Endothelial cell of umbilical vein (primary cell): Measurements from ENCODE around the gene ELANE. TPM values are rescaled to one million over a fixed set of nuclear protein-coding genes. Genes with fewer than 3 reads are reported as not detected.

Source experiments
- BruUV-seq: library from RNA; stranded (reverse); fragments of 400-500 nt; replicated peaks from 2 replicates; lab custom pipeline; 2021; lab: Mats Ljungman, UMichigan
- CTCF ChIA-PET: fragments of 300-600, 350-600 bp; sonication (Branson Sonifier 250); formaldehyde crosslinking; loops from one replicate; lab custom pipeline; 2021; ENCODE audit warnings: antibody characterized with exemption, inconsistent platforms; lab: Charles Lee
- POLR2A ChIA-PET: fragments of 300-600, 350-600 bp; sonication (Branson Sonifier 250); formaldehyde crosslinking; loops from one replicate; lab custom pipeline; 2021; ENCODE audit warnings: antibody characterized with exemption, inconsistent platforms; lab: Charles Lee
- DNase-seq: peaks from one replicate; pipeline ENCODE4 v3.0.0-alpha.2; 2011; ENCODE audit warnings: low read depth, low spot score
- FAIRE-seq: peaks from 2 replicates; lab custom pipeline; 2011; peaks lifted over from hg19 to GRCh38; lab: Jason Lieb, UNC
- H2AFZ ChIP-seq: 2 replicates; pipeline ENCODE4 v1.6.0; 2012; ENCODE audit warnings: low read depth, low read length, control low read depth, inconsistent platforms
- H3K27ac ChIP-seq: 2 replicates; pipeline ENCODE4 v1.5.1; 2011; ENCODE audit warnings: low read depth, mild to moderate bottlenecking, control low read depth, low read length, moderate library complexity; ENCODE audit not compliant: insufficient read depth
- H3K27me3 ChIP-seq, 2 experiments: 2 replicates each; pipeline versions ENCODE4 v1.6.0 to v1.6.1; 2011; ENCODE audit warnings: low read length in 2 of 2, mixed read lengths in 1 of 2; ENCODE audit not compliant: control insufficient read depth in 2 of 2, insufficient read depth in 2 of 2
- H3K36me3 ChIP-seq, 2 experiments: 2 replicates in 1 of 2; 3 replicates in 1 of 2; pipeline ENCODE4 v1.5.1; 2011; ENCODE audit warnings: low read length in 2 of 2, mild to moderate bottlenecking in 1 of 2, moderate library complexity in 1 of 2; ENCODE audit not compliant: control insufficient read depth in 2 of 2, insufficient read depth in 2 of 2; ENCODE audit errors: extremely low read depth in 1 of 2
- H3K4me1 ChIP-seq: 3 replicates; pipeline ENCODE4 v1.5.1; 2011; ENCODE audit warnings: mild to moderate bottlenecking, low read length; ENCODE audit not compliant: control insufficient read depth, insufficient read depth; ENCODE audit errors: extremely low read depth
- H3K4me2 ChIP-seq: 2 replicates; pipeline ENCODE4 v1.6.1; 2011; ENCODE audit warnings: low read length, control low read depth, mixed read lengths; ENCODE audit not compliant: insufficient read depth
- H3K4me3 ChIP-seq, 3 experiments: fragments of 200-600 bp in 1 of 3; sonication (generic), shearing (Covaris generic) in 1 of 3; replicated peaks in 1 of 3; 2 replicates each; pipeline ENCODE4 v1.5.1; 2011 to 2016; ENCODE audit warnings: control low read depth in 3 of 3, low read length in 3 of 3, mild to moderate bottlenecking in 2 of 3, inconsistent platforms in 1 of 3, low read depth in 1 of 3, moderate library complexity in 1 of 3; ENCODE audit not compliant: insufficient read depth in 1 of 3
- H3K79me2 ChIP-seq: 2 replicates; pipeline ENCODE4 v1.6.0; 2012; ENCODE audit warnings: low read length, inconsistent platforms; ENCODE audit not compliant: control insufficient read depth, insufficient read depth
- H3K9ac ChIP-seq: replicated peaks from 2 replicates; pipeline ENCODE3; 2011; ENCODE audit warnings: low read length, control low read depth; ENCODE audit not compliant: insufficient read depth; ENCODE audit errors: extremely low read depth
- H3K9me1 ChIP-seq: replicated peaks from 3 replicates; pipeline ENCODE4 v1.6.0; 2011; ENCODE audit warnings: mild to moderate bottlenecking, low read length; ENCODE audit not compliant: control insufficient read depth, insufficient read depth; ENCODE audit errors: extremely low read depth
- H3K9me3 ChIP-seq: replicated peaks from 2 replicates; pipeline ENCODE4 v1.5.1; 2012; ENCODE audit warnings: low read length, inconsistent platforms; ENCODE audit not compliant: control insufficient read depth, insufficient read depth
- H4K20me1 ChIP-seq: replicated peaks from 2 replicates; pipeline ENCODE3; 2011; ENCODE audit warnings: mild to moderate bottlenecking, low read length; ENCODE audit not compliant: control insufficient read depth, insufficient read depth; ENCODE audit errors: extremely low read depth
- EZH2 ChIP-seq: IDR thresholded peaks from 2 replicates; pipeline ENCODE4 v1.6.1; 2012; ENCODE audit warnings: borderline replicate concordance, low read depth, mild to moderate bottlenecking, moderate library complexity, low read length, inconsistent platforms; ENCODE audit not compliant: severe bottlenecking
- FOS ChIP-seq: IDR thresholded peaks from 2 replicates; pipeline ENCODE4 v1.6.1; 2011; ENCODE audit warnings: mild to moderate bottlenecking, low read length, moderate library complexity, borderline replicate concordance; ENCODE audit not compliant: insufficient read depth
- JUN ChIP-seq: IDR thresholded peaks from 2 replicates; pipeline ENCODE4 v1.6.1; 2011; ENCODE audit warnings: borderline replicate concordance, low read depth; ENCODE audit not compliant: insufficient read length, insufficient read depth
- POLR2A ChIP-seq: IDR thresholded peaks from 2 replicates; pipeline ENCODE4 v1.6.1; 2012; ENCODE audit warnings: low read depth, mild to moderate bottlenecking, control low read depth, low read length
- POLR2AphosphoS5 ChIP-seq: IDR thresholded peaks from 2 replicates; pipeline ENCODE4 v1.6.1; 2012; ENCODE audit warnings: low read depth, mild to moderate bottlenecking, control low read depth, low read length, moderate library complexity; ENCODE audit not compliant: insufficient read depth
- dilution Hi-C: fragments of 300-500 bp; cut with MboI; formaldehyde crosslinking; loops from one replicate; pipeline ENCODE4 v1.15.0; 2019; ENCODE audit warnings: low sequenced_read_pairs; ENCODE audit not compliant: extremely low pct_ligation_motif_present
- intact Hi-C: fragments of 100-400 bp; cut with micrococcal nuclease; formaldehyde crosslinking; loops from one replicate; pipeline ENCODE4 v1.10.0; 2022
- polyA plus RNA-seq, 4 experiments: library from polyadenylated mRNA; depleted of rRNA in 3 of 4; stranded (reverse) in 3 of 4; unstranded in 1 of 4; fragments of >200 nt; gene quantifications; 2 replicates each; pipeline versions ENCODE4 v1.2.1 to v1.2.3, GENCODE V29; 2011 to 2012; ENCODE audit warnings: missing spikeins in 1 of 4
- total RNA-seq: library from RNA; stranded (reverse); gene quantifications from 2 replicates; pipeline ENCODE4 v1.2.3, GENCODE V29; 2021

The ELANE gene
- total and polyA plus RNA-seq, 2 donors (not counting 3 experiments of a cell fraction or from before 2014, with no cell fraction given) = not detected

DNA sequence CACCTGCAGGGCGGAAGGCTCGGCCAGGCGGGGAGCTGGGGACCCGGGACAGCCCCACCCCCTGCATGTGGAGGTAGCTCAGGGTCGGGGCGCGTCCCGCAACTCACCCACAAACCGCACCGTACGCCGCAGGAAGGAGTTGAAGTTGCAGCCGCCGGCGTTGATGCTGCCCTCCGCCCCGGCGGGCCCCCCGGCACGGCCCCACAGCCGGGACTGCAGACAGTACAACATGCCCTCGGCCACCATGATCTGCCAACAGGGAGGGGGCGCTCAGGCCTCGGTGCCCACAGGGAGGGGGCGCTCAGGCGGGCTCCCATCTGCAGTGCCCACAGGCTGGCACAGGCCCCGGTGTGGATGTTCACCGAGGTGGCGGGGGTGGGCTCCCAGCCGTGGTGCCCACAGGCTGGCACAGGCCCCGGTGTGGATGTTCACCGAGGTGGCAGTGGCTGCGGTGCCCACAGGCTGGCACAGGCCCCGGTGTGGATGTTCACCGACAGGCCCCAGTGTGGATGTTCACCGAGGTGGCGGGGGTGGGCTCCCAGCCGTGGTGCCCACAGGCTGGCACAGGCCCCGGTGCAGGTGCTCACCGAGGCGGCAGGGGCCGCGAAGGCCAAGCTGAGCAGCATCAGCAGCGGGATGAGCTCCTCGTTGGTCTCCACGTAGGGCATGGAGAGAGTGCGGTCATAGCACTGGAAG lies 36.9 kb upstream of the ELANE start:
- no peak overlapping the region for H2AFZ ChIP-seq
- CTCF ChIA-PET = interaction anchor here (0.6 kb wide), 1 partner anchor 45 kb away, joined by 3 read pairs; no protein-coding TSS in a partner anchor
- peaks cover 3% of the 10 kb centered on the region for H4K20me1 ChIP-seq
- POLR2A ChIA-PET = no interaction called here
- no peak overlapping the region for H3K4me3 ChIP-seq
- no peaks in the 10 kb centered on the region for H3K9me1 ChIP-seq
- H3K27ac ChIP-seq = no peak overlapping the region
- TF ChIP-seq FOS (no peak), EZH2 (no peak), JUN (no peak), POLR2AphosphoS5 (no peak)
- intact Hi-C loops = no loop called here
- no peak overlapping the region for H3K4me2 ChIP-seq
- no peaks in the 10 kb centered on the region for H3K27me3 ChIP-seq
- H3K36me3 ChIP-seq = peaks cover 13 to 17% of the 10 kb centered on the region in 2 experiments
- no peaks in the 10 kb centered on the region for H3K9me3 ChIP-seq
- DNase-seq = no peak
- FAIRE-seq = no peak
- dilution Hi-C loops = no loop called here
- H3K79me2 ChIP-seq = peaks cover 4% of the 10 kb centered on the region
- H3K4me1 ChIP-seq = no peaks in the 10 kb centered on the region
- BruUV-seq = no TSS peak
- no peak overlapping the region for H3K9ac ChIP-seq

DNA sequence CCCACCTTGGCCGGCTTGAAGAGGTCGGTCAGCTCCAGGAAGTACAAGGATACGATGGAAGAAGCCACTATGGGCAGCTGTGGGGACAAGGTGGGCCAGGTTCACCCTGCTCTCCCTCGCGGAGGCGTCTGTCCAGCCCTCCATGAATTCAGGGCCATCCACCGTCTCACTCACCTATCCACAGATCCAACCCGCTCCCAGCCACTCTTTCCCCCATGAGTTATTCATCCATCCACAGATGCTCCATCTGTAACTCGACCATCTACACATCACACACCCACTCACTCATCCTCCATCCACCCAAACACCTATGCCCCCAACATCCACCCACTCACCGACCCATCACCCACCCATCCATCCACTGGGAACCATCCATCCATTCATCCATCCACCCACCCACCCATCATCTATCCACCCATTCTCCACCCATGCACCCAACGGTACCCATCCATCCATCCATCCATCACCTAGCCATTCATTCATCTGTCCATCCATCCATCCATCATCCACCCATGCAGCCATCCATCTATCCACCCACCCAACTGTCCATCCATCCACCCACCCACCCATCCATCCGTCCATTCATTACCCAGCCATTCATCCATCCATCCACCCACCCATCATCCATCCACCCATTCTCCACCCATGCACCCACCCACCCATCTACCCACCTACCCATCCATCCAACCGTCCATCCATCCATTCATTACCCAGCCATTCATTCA lies 36.2 kb upstream of the ELANE start:
- ChIA-PET POLR2A (no interaction called here), CTCF (no interaction called here)
- TF ChIP-seq JUN (no peak), POLR2A (peak; percentile 17)
- intact Hi-C loops (no loop called here), dilution Hi-C loops (no loop called here)
- no peaks in the 10 kb centered on the region for H3K9me3 ChIP-seq
- H3K36me3 ChIP-seq = peaks cover 6 to 12% of the 10 kb centered on the region in 2 experiments
- DNase-seq (no peak), FAIRE-seq (no peak)
- no peak overlapping the region for H3K4me3 ChIP-seq
- H3K27ac ChIP-seq = no peak overlapping the region
- no peaks in the 10 kb centered on the region for H3K79me2 ChIP-seq
- BruUV-seq = no TSS peak
- no peaks in the 10 kb centered on the region for H3K9me1 ChIP-seq
- peaks cover 3% of the 10 kb centered on the region for H4K20me1 ChIP-seq
- H2AFZ ChIP-seq = no peak overlapping the region
- no peak overlapping the region for H3K4me2 ChIP-seq
- no peaks in the 10 kb centered on the region for H3K4me1 ChIP-seq
- H3K27me3 ChIP-seq = no peaks in the 10 kb centered on the region
- no peak overlapping the region for H3K9ac ChIP-seq
